ENCODE measurements around the gene C1GALT1.
"Not testable (repeated sequence)": the region's sequence is repeated elsewhere in the genome, so short reads cannot be mapped to it uniquely, and the experiment has no call there.

The C1GALT1 gene

DNA sequence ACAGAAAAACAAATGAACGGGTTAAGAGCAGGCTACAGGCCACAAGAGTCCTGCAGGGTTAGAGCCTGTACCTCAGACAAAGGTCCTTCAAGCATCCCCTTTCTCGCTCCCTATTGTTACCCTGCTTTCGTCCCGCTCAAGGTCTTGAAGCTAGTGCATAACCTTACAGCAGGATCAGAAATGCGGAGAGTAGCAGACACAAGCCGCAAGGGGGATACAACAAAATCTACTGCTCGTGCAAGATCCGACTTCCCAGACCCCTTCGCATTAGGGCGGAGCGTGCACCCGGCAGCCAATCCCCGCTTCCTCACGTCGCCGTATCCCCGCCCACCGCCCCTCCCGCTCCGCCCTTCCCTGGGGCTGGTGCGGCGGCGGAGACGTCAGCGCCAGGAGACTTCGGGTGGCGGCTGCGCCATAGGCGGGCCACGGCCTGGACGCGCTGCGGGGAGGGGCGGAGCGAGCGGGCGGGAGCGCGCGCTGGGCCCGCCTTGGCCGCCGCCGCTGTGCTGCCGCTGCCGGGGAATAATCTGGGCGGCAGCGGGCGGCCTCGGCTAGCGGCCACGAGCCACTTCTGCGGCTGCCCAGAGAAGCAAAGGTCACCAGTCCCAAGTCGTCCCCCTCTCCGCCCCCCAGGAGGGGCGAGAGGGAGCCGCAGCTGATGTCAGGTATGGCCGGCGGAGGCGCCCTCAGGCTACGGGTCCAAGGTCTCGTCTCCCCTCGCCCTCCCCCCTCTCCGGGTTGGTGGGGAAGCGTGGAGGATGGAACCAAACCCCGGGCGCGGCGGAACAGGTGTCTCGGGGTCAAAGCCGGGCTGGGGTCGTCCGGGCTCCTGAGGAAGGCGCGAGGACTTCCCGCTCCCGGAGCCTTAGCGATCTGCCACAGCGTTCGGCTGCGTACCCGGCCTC, at the start of gene C1GALT1:
Gene C1GALT1 (plus strand): TSS at position 389 of the 905 bp plus-strand sequence. CDS start 51,776 bp downstream, outside the sequence.
- peak; percentile 99 for DNase-seq

DNA sequence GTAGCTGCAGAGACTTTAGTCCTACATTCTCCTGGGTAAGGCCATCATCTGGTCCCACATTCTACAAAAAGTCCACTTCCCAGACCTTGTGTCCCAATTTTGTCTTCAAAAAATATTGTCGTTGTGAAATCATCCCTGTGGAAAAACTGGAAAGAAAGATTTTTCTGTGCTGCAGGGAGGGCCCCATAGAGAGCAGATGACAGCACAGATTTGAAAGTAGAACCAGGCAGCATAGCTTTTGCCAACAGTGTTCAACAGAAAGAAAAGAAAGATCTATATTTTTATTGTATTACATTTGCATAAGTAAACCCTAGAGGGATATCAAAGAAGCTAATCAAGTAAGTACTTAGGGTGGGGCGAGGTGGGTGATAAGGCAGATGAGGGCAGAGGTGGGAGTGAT, 48.3 kb upstream of the C1GALT1 start:
- DNase-seq = no peak

DNA sequence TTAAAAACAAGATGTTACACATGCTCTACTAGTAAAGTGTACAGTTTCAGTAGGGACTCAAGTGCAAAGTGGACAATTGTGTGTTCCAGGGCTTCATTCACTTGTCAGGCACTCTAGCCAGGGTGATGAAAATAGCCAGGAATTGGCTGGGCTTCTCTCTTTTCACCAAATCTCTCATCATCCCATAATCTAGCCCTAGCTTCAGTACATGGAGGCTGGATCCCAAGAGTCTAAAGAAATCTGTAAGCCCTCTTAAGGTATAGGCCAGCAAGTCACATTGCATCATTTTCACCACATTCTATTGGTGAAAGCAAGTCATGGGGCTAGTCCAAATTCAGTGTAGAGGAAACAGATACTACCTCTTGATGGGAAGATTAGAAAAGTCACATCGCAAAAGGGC, 47.3 kb upstream of the C1GALT1 start:
- DNase-seq = no peak

DNA sequence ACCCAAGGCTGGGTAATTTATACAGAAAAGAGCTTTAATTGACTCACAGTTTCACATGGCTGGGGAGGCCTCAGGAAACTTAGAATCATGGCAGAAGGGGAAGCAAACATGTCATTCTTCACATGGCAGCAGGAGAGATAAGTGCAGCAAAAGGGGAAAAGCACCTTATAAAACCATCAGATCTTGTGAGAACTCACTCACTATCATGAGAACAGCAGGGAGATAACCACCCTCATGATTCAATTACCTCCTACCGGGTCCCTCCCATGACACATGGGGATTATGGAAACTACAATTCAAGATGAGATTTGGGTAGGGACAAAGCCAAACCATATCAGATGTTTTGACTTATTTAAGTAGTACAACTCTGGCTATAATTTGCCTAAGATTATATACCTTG, 46.4 kb upstream of the C1GALT1 start:
- DNase-seq = not testable (repeated sequence)

DNA sequence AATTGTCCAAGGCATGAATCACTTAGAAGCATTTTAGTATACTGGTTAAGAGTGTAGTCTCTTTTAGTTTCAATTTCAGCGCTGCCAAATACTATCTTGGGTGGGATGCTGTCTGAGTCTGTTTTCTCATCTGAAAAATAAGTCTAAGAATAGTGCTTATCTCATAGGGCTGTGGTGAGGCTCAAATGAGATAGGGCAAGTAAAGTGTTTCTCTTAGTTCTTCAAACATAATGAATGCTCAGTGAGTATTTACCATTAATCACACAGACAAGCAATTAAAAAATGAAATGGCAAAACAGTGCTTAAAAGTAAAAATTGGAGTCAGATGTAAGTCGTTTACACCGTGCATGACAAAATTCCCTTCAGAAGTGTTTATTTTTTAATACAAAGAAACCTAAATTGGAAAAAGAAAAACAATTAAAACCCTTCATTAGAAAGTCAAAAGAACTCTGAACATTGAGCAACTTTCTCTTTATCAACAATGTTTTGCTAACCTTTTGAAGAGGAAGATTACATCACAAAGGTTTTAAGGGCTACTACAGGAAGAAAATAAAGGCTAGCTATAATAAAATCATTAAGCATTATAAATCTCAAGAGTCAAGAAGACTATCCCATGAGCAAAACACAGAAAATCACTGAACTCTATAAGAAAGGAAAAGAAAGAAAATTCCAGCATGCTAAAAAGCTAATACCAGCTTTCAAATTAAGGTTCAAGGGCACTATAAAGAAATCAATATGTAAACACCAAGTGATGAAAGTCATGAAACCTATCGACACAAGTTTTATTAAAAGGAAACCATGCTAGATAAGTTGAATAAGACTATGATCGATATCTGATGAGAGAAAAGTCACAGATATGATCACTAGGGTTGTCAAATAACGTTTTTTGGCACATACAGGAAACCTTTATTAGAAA, 45.6 kb upstream of the C1GALT1 start:
- DNase-seq = no peak

DNA sequence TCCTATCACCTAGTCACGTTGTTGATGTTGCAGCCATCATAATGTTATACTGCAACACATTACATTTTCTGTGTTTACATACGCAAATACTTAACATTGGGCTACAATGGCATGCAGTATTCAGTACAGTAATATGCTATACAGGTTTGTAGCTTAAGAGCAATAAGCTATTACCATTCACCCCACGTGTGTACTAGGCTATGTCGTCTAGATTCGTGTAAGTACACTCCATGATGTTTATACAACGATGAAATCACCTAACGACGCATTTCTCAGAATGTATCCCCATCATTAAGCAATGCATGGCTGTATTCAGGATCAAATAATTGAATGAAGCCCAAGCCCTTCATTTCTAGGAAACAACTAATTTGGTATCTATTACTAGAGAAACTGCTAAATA, 43.4 kb upstream of the C1GALT1 start:
- DNase-seq = no peak

DNA sequence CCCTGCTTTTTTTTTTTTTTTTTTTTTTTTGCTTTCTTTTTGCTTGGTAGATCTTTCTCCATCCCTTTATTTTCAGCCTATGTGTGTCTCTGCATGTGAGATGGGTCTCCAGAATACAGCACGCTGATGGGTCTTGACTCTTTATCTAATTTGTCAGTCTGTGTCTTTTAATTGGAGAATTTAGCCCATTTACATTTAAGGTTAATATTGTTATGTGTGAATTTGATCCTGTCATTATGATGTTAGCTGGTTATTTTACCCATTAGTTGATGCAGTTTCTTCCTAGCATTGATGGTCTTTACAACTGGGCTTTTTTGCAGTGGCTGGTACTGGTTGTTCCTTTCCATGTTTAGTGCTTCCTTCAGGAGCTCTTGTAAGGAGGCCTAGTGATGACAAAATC, 38.9 kb upstream of the C1GALT1 start:
- DNase-seq = not testable (repeated sequence)

DNA sequence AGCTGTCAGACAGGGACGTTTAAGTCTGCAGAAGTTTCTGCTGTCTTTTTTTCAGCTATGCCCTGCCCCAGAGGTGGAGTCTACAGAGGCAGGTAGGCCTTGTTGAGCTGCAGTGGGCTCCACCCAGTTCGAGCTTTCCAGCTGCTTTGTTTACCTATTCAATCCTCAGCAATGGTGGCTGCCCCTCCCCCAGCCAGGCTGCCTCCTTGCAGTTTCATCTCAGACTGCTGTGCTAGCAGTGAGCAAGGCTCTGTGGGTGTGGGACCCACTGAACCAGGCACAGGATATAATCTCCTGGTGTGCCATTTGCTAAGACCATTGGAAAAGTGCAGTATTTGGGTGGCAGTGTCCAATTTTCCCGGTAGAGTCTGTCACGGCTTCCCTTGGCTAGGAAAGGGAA, 37.2 kb upstream of the C1GALT1 start:
- not testable (repeated sequence) for DNase-seq

DNA sequence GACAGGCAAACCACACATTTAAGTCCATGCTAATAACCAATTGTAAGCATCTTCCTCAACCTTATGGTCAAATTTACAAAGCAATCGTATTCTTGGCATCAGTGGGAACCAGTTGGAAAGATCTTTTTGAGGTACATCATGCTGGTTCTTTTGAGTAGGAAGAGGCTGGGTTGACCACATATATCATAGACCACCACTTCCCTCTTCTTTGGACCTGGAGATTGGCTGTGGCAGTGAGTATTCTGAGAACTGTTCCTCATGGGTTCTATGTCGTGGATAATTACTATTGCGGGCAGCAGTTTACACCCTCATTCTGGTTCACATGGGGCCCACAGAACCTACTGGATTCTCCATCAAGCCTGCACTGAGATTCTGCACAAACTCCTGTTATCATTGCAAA, 35.5 kb upstream of the C1GALT1 start:
- DNase-seq = no peak

DNA sequence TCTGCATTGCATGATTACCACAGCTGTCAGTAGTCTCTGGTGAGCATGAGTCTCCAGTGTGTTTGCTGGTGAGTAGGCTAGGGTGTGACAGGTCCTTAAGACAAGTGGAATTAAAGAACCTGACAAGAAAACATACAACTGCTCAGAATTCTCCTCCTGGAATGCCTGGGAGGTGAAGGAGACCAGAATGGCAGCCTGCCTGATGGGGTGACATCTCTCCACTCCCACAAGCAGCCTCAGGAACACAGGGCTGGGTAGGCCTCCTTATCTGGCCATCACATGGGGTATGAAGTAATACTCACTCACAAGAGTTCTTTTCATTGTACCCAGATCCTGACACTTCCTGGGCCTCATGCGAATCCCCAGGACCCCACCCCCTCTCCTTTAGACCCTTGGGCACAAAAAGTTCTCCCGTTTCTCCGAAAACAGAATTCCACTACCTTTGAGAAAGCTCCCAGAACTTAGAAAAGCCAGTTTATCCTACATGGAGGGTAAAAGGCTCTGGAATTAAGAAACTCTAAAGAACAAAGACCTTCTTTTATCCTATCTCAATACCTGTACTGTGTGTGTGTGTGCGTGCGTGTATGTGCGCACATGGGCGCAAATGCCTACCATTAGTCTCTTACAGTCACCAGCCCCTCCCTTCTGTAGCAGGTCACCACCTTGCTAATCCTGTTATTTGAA, 33.4 kb upstream of the C1GALT1 start:
- DNase-seq = no peak

DNA sequence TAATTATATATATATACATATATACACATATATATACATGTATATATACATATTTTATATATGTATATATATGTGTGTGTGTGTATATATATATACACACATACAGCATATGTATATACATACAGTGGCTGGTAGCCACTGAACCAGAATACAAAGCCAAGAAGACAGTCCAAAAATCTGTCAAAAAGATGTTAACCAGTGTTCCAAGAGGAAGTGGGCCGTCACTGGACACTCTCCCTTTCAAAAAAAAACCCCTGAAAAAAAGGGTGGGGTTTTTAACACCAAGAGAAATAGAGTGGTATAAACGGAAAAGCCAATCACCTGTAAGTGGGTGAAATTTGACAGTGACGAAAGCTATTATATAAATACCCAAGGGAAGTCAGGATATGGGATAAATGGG, 31.1 kb upstream of the C1GALT1 start:
- DNase-seq = no peak

DNA sequence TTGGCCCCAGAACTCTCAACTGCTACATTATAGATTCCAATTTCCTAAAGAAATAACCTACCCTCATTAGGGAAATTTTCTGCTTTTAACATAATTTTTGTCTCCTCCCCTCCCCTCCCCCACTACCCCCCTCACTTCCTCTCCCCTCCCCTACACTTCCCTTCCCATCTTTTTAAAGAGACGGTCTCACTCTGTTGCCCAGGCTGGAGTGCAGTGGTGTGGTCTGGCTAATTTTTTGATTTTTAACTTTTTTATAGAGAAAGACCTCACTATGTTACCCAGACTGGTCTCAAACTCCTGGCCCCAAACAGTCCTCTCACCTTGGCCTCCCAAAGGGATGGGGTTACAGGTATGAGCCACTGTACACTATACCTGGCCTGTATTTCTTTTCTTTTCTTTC, 30.5 kb upstream of the C1GALT1 start:
- DNase-seq = peak; percentile 12

DNA sequence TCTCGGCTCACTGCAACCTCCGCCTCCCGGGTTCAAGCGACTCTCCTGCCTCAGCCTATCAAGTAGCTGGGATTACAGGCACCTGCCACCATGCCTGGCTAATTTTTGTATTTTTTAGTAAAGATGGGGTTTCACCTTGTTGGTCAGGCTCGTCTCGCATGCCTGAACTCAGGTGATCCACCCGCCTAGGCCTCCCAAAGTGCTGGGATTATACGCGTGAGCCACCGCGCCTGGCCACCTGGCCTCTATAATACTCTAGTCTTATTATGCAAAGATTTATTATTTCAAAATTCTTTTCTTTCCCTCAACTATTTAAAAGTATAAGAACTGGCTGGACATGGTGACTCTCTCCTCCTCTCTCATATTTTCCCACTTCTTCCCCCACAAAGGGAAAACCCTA, 30.0 kb upstream of the C1GALT1 start:
- DNase-seq = no peak

DNA sequence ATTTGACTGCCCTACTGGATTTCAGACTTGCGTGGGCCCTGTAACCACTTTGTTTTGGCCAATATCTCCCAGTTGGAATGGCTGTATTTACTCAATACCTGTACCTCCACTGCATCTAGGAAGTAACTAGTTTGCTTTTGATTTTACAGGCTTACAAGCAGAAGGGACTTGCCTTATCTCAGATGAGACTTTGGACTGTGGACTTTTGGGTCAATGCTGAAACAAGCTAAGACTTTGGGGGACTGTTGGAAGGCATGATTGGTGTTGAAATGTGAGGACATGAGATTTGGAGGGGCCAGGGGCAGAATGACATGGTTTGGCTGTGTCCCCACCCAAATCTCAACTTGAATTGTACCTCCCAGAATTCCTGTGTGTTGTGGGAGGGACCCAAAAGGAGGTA, 28.0 kb upstream of the C1GALT1 start:
- DNase-seq = not testable (repeated sequence)

DNA sequence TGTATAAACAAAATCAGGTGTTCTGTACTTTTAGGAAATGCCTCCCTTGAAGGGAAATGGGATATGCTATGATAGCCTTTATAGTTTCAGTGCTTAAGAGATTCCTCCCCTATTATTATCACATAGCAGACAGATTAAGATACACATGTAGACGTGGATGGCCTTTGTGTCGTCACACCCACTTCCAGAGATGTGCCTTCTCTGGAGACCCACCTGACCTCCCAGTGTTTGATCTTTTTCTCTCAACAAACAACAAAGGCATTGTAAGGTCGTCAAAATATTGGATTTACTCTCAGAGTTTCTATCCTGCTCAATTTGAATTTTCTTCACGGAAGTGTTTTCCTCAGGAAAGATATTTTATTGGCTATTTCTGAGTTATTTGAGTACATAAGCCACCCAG, 25.7 kb upstream of the C1GALT1 start:
- DNase-seq = peak; percentile 3

DNA sequence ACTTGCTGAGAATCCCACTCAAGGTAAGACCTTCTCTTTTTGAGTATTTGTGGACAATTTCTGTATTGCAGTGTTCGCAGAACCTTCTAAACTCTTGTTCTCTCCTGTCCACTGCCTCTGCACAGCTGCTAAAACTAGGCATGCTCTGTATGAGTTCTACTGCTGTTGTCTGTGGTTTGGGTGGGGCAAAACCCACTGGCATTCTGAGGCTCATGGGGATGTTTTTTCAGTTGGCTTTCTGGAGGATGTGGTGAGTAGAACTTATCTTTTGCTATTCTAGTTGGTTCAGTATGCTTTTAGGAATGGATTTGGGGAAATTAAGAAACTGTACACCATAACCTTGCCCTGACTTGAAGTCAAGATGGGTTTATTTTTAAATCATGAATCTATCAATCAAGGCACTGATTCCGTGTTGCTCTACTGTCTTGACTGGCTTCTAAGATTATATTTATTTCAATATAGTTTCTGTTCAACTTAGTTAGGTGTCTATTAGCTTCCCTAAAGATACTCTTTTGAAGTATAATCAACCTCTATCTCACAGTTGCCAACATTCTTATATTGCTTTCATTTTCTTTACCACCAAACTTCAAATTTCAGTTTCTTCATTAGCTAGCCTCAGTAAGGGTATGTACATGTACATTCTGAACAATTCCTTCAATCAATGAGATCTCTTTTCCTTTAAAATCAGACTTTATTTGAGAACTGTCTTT, 25.0 kb upstream of the C1GALT1 start:
- DNase-seq = peak; percentile 72

DNA sequence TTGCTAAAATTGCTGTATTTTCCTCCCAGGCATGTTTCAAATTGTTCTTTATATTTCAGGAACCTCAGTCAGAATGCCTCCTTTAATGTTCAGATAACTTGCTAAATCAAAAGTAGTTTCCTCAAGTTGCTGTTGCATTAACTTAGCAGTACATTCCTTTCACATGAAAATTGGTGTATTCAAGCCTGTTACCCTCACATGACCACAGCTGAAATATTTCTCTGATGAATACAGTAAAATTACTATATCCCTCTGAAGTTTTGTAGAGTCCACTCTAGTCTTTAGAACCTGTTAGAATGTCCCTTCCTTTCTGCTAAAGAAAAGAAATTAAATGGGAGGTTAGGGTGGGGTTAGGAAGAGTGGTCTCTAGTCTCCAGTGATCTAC, 24.5 kb upstream of the C1GALT1 start:
- no peak for DNase-seq

DNA sequence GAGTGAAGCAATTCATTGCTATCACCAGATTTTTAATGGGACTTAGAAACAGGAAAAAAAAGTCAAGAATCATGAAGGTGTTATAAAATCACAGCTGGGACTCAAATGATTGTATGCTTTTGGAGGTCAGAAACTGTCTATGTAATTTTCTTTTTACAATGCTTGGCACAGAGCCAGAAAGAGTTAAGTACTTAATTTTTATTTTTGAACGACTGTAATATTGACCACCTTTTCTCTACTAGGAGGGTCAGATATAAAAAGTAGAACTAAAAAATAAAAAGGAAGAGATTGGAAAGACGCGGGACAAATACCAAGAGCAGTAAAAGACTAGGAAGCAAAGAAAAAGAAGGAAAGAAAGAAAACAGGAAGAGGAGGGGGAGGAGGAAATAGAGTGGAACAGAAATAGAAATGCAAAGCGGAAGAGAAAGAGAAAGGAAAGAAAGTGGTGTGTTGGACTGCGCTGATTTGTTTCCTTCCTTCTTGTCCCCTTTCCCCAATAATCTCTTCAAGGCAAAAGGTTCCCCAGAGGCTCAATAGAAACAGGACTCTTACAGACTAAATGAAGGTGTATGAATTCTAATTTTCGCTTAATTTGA, 23.2 kb upstream of the C1GALT1 start:
- no peak for DNase-seq

DNA sequence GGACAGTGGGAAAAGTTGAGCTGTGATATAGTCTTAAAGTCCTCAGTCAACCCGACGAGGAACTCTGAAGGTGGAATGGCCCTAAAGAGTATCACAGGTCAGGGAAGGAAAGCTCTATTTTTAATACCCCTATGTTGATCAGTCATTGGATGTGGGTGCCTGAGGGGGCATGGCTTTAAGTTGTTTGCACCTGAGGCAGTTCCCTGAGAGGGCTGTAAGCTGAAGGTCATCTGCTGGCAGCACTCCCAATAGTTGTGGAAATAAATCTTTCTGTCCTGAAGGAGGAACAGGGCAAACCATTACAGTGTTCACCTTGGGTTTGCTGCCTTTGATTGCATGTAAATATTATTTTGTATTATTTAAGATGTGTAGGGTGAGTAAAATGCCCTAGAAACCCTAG, 17.8 kb upstream of the C1GALT1 start:
- DNase-seq = no peak

DNA sequence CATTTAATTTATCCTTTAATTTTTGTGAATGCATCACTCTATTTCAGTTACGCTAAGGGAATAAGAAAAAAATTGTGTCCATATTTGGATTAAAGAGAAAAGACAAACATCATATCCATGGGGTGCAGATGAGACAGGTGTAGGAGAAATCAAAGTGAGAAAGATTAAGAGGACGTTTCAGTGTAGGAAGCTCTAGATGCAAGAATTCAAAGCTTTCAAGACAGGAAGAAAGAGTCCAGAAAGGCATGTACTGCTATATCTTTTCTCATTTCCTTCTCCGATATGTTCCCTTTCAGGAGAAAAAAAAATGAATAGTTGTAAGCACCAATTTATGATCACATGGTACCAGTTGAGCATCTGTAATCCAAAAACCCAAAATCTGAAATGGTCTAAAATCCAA, 17.0 kb upstream of the C1GALT1 start:
- no peak for DNase-seq

DNA sequence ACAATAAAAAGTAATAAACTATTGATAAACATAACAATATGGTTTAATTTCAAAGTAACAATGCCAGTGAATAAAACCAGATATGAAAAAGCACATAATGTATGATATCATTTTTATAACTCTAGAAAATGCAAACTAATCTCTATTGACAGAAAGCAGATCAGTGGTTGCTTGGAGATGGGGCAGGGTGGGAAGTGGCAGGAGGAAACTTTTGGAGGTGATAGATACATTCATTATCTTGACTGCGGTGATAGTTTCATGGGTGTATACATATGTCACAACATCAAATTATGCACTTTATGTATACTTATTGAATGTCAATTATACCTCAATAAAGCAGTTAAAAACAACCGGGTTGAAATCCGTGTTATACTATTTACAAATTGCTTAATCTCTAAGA, 16.0 kb upstream of the C1GALT1 start:
- DNase-seq = no peak

DNA sequence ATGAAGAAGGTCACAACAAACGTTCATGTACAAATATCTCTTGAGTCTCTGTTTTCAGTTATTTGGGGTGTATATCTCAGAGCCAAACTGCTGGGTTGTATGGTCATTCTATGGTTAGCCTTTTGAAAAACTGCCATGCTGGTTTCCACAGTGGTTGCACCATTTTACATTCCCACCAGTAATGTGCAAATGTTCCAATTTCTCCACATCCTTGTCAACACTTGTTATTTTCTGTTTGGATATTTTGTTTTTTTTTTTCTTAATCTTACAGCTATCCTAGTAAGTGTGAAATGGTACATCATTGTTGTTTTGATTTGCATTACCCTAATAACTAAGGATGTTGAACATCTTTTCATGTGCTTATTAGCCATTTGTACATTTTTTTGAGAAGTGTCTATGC, 13.0 kb upstream of the C1GALT1 start:
- DNase-seq = no peak

Measured in CD4-positive, alpha-beta T cell treated with Interleukin-6 for 4 hours (primary cell).